SK-N-SH treated with all-trans-retinoic acid at 6 μM for 48 hours (cell line): ENCODE data around the gene PHACTR2.
A peak's percentile ranks its signal among the peaks of the same experiment; 100 is the strongest.

Experiments used
- ATAC-seq: fragments of 200-7000 bp; cut with Tn5 transposase; 3 replicates; pipeline ENCODE4 v1.9.1; 2020; ENCODE audit warnings: mild to moderate bottlenecking, moderate library complexity
- ARNTL ChIP-seq: fragments of 450-650 bp; formaldehyde crosslinking; IDR thresholded peaks from 2 replicates; pipeline ENCODE4 v1.5.0; 2020; ENCODE audit warnings: low read depth, mild to moderate bottlenecking, moderate library complexity, borderline replicate concordance
- BACH2 ChIP-seq: fragments of 250-450 bp; sonication (Bioruptor Pico); IDR thresholded peaks from 2 replicates; pipeline ENCODE4 v1.9.0; 2021; ENCODE audit warnings: mild to moderate bottlenecking, borderline replicate concordance
- CSDC2 ChIP-seq: fragments of 250-450 bp; sonication (Bioruptor Pico); IDR thresholded peaks from 2 replicates; pipeline ENCODE4 v1.5.0; 2020; ENCODE audit warnings: mild to moderate bottlenecking, moderate library complexity
- ESRRG ChIP-seq: fragments of 250-450 bp; sonication (Bioruptor Pico); IDR thresholded peaks from 2 replicates; pipeline ENCODE4 v1.6.1; 2021; ENCODE audit warnings: mild to moderate bottlenecking
- GLIS3 ChIP-seq: fragments of 250-450 bp; sonication (Bioruptor Pico); IDR thresholded peaks from 2 replicates; pipeline ENCODE4 v1.5.0; 2020; ENCODE audit warnings: mild to moderate bottlenecking, moderate library complexity
- ISL1 ChIP-seq: fragments of 250-450 bp; sonication (Bioruptor Pico); IDR thresholded peaks from 2 replicates; pipeline ENCODE4 v2.1.2; 2022; ENCODE audit warnings: mild to moderate bottlenecking, moderate library complexity
- OSR1 ChIP-seq: fragments of 250-450 bp; sonication (Bioruptor Pico); IDR thresholded peaks from 2 replicates; pipeline ENCODE4 v1.8.0; 2022; ENCODE audit warnings: moderate library complexity, mild to moderate bottlenecking, inconsistent platforms
- PPARA ChIP-seq: fragments of 250-450 bp; sonication (Bioruptor Pico); IDR thresholded peaks from 2 replicates; pipeline ENCODE4 v1.5.0; 2020; ENCODE audit warnings: mild to moderate bottlenecking, borderline replicate concordance
- RARB ChIP-seq: fragments of 250-450 bp; sonication (Bioruptor Pico); IDR thresholded peaks from 2 replicates; pipeline ENCODE4 v1.8.0; 2021; ENCODE audit warnings: mild to moderate bottlenecking, moderate library complexity
- SNAI2 ChIP-seq: fragments of 250-450 bp; sonication (Bioruptor Pico); IDR thresholded peaks from 2 replicates; pipeline ENCODE4 v1.5.0; 2020; ENCODE audit warnings: mild to moderate bottlenecking, moderate library complexity
- TCF4 ChIP-seq: fragments of 250-450 bp; sonication (Bioruptor Pico); IDR thresholded peaks from 2 replicates; pipeline ENCODE4 v1.8.0; 2021; ENCODE audit warnings: mild to moderate bottlenecking, moderate library complexity, borderline replicate concordance
- TOX ChIP-seq: fragments of 250-450 bp; sonication (Bioruptor Pico); IDR thresholded peaks from 2 replicates; pipeline ENCODE4 v1.8.0; 2021; ENCODE audit warnings: mild to moderate bottlenecking, moderate library complexity, borderline replicate concordance
- ZC3H10 ChIP-seq: fragments of 250-450 bp; sonication (Bioruptor Pico); IDR thresholded peaks from 2 replicates; pipeline ENCODE4 v1.5.1; 2021; ENCODE audit warnings: mild to moderate bottlenecking, moderate library complexity
- ZFP3 ChIP-seq: fragments of 250-450 bp; sonication (Bioruptor Pico); IDR thresholded peaks from 2 replicates; pipeline ENCODE4 v1.5.0; 2020; ENCODE audit warnings: mild to moderate bottlenecking, moderate library complexity
- ZNF565 ChIP-seq: fragments of 450-650 bp; formaldehyde crosslinking; conservative IDR thresholded peaks from 2 replicates; pipeline ENCODE4 v1.5.0; 2020; ENCODE audit warnings: low read depth, mild to moderate bottlenecking, moderate library complexity
- ZNF70 ChIP-seq: fragments of 450-650 bp; formaldehyde crosslinking; IDR thresholded peaks from 2 replicates; pipeline ENCODE4 v1.5.0; 2020; ENCODE audit warnings: mild to moderate bottlenecking, moderate library complexity
- ZNF8 ChIP-seq: fragments of 450-650 bp; formaldehyde crosslinking; IDR thresholded peaks from 2 replicates; pipeline ENCODE4 v1.5.0; 2020; ENCODE audit warnings: mild to moderate bottlenecking, moderate library complexity
- TF ChIP-seq, protein P1 (sequence below): fragments of 250-450 bp; sonication (Bioruptor Pico); IDR thresholded peaks from 2 replicates; pipeline ENCODE4 v1.5.1; 2020; ENCODE audit warnings: low read depth, mild to moderate bottlenecking, moderate library complexity
- TF ChIP-seq, protein P2 (sequence below): fragments of 250-450 bp; sonication (Bioruptor Pico); IDR thresholded peaks from 2 replicates; pipeline ENCODE4 v1.5.1; 2021; ENCODE audit warnings: mild to moderate bottlenecking, moderate library complexity
- TF ChIP-seq, protein P3 (sequence below): fragments of 250-450 bp; sonication (Bioruptor Pico); IDR thresholded peaks from 2 replicates; pipeline ENCODE4 v1.8.0; 2020; ENCODE audit warnings: mild to moderate bottlenecking, moderate library complexity, borderline replicate concordance
- TF ChIP-seq, protein P4 (sequence below): fragments of 250-450 bp; sonication (Bioruptor Pico); IDR thresholded peaks from 2 replicates; pipeline ENCODE4 v1.8.0; 2021; ENCODE audit warnings: low read depth, mild to moderate bottlenecking, moderate library complexity, borderline replicate concordance

The PHACTR2 gene

DNA sequence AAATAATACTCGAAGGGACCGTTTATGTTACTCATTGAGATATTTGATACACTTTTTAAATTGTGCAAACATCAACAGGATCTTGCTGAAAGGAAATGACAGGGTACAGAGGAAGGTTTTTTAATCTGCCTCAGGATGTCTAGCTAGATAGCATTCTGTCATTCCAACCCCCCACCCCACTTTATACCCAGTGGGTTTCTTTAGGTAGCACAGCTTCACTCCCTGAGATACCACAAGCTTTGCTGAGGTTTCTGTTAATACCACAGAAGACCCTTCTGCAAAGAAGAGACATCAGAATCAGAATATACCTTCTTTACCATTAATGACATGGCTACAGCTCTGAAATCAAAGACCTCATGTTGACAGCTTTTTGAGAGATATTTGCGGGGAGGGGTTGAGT, 1.3 kb downstream of the PHACTR2 start:
- TF ChIP-seq ZNF70 (CRISPR knock-in tag), result no peak
- no peak for TF ChIP-seq RARB (CRISPR knock-in tag)
- no peak for TF ChIP-seq ISL1 (CRISPR knock-in tag)
- no peak for TF ChIP-seq ZFP3 (CRISPR knock-in tag)
- TF ChIP-seq, protein P1, sequence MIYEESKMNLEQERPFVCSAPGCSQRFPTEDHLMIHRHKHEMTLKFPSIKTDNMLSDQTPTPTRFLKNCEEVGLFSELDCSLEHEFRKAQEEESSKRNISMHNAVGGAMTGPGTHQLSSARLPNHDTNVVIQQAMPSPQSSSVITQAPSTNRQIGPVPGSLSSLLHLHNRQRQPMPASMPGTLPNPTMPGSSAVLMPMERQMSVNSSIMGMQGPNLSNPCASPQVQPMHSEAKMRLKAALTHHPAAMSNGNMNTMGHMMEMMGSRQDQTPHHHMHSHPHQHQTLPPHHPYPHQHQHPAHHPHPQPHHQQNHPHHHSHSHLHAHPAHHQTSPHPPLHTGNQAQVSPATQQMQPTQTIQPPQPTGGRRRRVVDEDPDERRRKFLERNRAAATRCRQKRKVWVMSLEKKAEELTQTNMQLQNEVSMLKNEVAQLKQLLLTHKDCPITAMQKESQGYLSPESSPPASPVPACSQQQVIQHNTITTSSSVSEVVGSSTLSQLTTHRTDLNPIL (CRISPR knock-in tag), result no peak
- TF ChIP-seq, protein P2, sequence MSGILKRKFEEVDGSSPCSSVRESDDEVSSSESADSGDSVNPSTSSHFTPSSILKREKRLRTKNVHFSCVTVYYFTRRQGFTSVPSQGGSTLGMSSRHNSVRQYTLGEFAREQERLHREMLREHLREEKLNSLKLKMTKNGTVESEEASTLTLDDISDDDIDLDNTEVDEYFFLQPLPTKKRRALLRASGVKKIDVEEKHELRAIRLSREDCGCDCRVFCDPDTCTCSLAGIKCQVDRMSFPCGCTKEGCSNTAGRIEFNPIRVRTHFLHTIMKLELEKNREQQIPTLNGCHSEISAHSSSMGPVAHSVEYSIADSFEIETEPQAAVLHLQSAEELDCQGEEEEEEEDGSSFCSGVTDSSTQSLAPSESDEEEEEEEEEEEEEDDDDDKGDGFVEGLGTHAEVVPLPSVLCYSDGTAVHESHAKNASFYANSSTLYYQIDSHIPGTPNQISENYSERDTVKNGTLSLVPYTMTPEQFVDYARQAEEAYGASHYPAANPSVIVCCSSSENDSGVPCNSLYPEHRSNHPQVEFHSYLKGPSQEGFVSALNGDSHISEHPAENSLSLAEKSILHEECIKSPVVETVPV (CRISPR knock-in tag), result no peak
- TF ChIP-seq OSR1 (CRISPR knock-in tag), result no peak
- TF ChIP-seq GLIS3 (CRISPR knock-in tag), result no peak
- TF ChIP-seq, protein P3, sequence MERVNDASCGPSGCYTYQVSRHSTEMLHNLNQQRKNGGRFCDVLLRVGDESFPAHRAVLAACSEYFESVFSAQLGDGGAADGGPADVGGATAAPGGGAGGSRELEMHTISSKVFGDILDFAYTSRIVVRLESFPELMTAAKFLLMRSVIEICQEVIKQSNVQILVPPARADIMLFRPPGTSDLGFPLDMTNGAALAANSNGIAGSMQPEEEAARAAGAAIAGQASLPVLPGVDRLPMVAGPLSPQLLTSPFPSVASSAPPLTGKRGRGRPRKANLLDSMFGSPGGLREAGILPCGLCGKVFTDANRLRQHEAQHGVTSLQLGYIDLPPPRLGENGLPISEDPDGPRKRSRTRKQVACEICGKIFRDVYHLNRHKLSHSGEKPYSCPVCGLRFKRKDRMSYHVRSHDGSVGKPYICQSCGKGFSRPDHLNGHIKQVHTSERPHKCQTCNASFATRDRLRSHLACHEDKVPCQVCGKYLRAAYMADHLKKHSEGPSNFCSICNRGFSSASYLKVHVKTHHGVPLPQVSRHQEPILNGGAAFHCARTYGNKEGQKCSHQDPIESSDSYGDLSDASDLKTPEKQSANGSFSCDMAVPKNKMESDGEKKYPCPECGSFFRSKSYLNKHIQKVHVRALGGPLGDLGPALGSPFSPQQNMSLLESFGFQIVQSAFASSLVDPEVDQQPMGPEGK (CRISPR knock-in tag), result no peak
- TF ChIP-seq PPARA, result no peak
- no peak for TF ChIP-seq CSDC2 (CRISPR knock-in tag)
- TF ChIP-seq ZNF8 (CRISPR knock-in tag), result no peak
- no peak for TF ChIP-seq ZC3H10 (CRISPR knock-in tag)
- no peak for TF ChIP-seq TCF4 (CRISPR knock-in tag)
- TF ChIP-seq ARNTL (CRISPR knock-in tag), result no peak
- no peak for TF ChIP-seq ZNF565 (CRISPR knock-in tag)
- peak; percentile 5; the same call in 1 of the 3 replicates for ATAC-seq

DNA sequence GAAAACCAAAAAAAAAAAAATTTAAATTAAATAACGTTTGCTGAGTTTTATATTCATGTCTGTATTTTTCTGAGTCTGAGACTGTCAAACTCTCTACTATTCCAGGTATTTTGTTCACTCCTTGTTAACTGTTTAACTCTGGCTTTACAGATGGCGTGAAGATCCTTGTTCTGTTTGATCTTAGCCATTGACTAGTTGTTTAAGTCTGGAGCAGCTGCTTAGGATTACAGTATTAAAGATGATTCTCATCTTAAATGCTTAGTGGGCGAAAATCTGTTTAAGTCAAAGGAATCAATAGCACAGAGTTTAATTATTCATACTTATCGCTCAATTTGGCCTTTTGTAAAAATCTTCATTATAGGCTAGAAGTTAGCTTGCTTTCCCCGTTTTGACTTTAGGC, 2.4 kb downstream of the PHACTR2 start:
- ATAC-seq, result no peak

DNA sequence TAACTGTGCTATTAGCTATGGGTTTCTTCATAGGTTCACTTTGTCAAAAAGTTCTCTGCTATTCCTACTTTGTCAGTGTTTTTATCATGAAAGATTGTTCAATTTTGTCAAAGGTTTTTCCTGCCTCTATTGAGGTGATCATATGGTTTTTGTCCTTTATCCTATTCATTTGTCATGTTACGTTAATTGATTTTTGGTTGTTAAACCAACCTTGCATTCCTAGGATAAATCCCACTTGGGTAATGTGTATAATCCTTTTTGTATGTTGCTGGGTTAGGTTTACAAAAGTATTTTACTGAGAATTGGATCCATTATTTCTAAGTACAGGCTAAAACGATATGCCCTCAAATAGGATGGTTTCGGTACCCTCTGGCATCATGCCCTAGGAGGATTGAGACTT, 5.0 kb downstream of the PHACTR2 start:
- no peak for TF ChIP-seq ZNF8 (CRISPR knock-in tag)
- ATAC-seq, result no peak

More for the DNA sequence above, 2.4 kb downstream of the PHACTR2 start:
- TF ChIP-seq PPARA (no peak), OSR1 (CRISPR knock-in tag) (no peak), RARB (CRISPR knock-in tag) (no peak), GLIS3 (CRISPR knock-in tag) (no peak), ZC3H10 (CRISPR knock-in tag) (no peak), ZNF70 (CRISPR knock-in tag) (no peak), TOX (no peak), ESRRG (CRISPR knock-in tag) (no peak), ZNF565 (CRISPR knock-in tag) (no peak), ARNTL (CRISPR knock-in tag) (no peak), ZNF8 (CRISPR knock-in tag) (no peak), TCF4 (CRISPR knock-in tag) (no peak), SNAI2 (CRISPR knock-in tag) (no peak), ZFP3 (CRISPR knock-in tag) (no peak)
- TF ChIP-seq, protein P4, sequence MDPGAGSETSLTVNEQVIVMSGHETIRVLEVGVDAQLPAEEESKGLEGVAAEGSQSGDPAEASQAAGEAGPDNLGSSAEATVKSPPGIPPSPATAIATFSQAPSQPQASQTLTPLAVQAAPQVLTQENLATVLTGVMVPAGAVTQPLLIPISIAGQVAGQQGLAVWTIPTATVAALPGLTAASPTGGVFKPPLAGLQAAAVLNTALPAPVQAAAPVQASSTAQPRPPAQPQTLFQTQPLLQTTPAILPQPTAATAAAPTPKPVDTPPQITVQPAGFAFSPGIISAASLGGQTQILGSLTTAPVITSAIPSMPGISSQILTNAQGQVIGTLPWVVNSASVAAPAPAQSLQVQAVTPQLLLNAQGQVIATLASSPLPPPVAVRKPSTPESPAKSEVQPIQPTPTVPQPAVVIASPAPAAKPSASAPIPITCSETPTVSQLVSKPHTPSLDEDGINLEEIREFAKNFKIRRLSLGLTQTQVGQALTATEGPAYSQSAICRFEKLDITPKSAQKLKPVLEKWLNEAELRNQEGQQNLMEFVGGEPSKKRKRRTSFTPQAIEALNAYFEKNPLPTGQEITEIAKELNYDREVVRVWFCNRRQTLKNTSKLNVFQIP (CRISPR knock-in tag), result no peak
- TF ChIP-seq, protein P3 (CRISPR knock-in tag), result no peak
- TF ChIP-seq, all 23 proteins: peak for 0

DNA sequence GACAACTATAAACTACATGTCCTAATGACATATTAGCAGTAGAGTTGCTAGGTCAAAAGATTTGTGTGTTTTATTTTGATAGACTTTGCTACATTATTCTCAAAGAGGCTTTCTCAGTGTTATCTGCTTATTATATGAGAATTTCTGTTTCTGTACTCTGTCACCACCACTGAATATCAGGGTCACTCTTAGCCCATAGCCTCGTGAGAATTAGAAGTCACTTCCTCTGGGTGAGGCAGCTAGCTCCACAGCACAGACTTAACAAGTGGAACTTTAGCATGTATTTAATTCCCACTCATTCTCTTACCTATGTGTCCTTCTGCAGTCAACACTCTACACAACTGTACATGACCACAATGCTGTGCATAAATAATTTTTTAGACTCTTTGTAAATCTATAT, 6.7 kb downstream of the PHACTR2 start:
- no peak for ATAC-seq
- TF ChIP-seq, protein P2 (CRISPR knock-in tag), result no peak
- TF ChIP-seq ZNF70 (CRISPR knock-in tag) (no peak), ZFP3 (CRISPR knock-in tag) (no peak), BACH2 (no peak), TOX (no peak), SNAI2 (CRISPR knock-in tag) (no peak), RARB (CRISPR knock-in tag) (no peak), CSDC2 (CRISPR knock-in tag) (no peak), ZNF8 (CRISPR knock-in tag) (no peak)
- TF ChIP-seq, protein P1 (CRISPR knock-in tag), result no peak
- TF ChIP-seq, protein P3 (CRISPR knock-in tag), result no peak
